Measurements from ENCODE around the gene PEF1.
"Not testable (repeated sequence)": the region's sequence is repeated elsewhere in the genome, so short reads cannot be mapped to it uniquely, and the experiment has no call there.

The PEF1 gene

DNA sequence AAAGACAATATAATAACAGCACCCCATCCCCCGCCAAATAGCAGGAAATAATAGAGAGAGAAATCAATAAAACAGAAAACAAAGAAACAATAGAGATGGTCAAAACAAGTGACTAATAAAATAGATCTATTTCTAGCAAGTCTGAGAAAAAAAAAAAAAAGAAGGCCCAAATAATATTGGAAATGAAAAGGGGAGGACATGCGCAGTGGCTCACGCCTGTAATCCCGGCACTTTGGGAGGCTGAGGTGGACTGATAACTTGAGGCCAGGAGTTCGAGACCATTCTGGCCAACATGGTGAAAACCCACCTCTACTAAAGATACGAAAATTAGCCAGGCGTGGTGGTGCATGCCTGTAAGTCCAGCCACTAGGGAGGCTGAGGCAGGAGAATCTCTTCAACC, 45.7 kb downstream of the PEF1 start:
- in situ Hi-C loops (cut with HindIII; ENCODE audit: low pct_unique_long_range_greater_than_20kb, low sequenced_read_pairs) = no loop called here
- DNase-seq (ENCODE audit: low read depth in 1 of 2, low spot score in 1 of 2) = no peak
- no peak for TF ChIP-seq JUND (IDR thresholded peaks at IDR 0.05; ENCODE audit: low read depth)

DNA sequence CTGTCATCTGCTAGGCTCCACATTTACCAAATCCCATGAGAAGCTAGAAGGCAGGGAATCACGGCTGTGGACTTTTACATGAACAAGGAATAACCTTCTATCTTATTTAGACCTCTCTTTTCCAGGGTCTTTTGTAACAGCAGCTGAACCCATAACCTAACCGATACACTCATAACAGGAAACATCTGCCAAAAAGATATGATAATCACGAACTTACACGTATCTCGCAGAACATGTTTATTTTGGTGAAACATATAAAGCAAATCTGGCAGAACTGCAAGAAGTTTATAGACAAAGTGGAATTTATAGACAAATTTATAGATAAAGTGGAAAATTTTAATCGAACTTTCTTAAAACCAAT, 48.0 kb downstream of the PEF1 start:
- no peak for TF ChIP-seq JUND (IDR thresholded peaks at IDR 0.05; ENCODE audit: low read depth)
- no peak for DNase-seq (ENCODE audit: low read depth in 1 of 2, low spot score in 1 of 2)
- in situ Hi-C loops (cut with HindIII; ENCODE audit: low pct_unique_long_range_greater_than_20kb, low sequenced_read_pairs) = no loop called here

DNA sequence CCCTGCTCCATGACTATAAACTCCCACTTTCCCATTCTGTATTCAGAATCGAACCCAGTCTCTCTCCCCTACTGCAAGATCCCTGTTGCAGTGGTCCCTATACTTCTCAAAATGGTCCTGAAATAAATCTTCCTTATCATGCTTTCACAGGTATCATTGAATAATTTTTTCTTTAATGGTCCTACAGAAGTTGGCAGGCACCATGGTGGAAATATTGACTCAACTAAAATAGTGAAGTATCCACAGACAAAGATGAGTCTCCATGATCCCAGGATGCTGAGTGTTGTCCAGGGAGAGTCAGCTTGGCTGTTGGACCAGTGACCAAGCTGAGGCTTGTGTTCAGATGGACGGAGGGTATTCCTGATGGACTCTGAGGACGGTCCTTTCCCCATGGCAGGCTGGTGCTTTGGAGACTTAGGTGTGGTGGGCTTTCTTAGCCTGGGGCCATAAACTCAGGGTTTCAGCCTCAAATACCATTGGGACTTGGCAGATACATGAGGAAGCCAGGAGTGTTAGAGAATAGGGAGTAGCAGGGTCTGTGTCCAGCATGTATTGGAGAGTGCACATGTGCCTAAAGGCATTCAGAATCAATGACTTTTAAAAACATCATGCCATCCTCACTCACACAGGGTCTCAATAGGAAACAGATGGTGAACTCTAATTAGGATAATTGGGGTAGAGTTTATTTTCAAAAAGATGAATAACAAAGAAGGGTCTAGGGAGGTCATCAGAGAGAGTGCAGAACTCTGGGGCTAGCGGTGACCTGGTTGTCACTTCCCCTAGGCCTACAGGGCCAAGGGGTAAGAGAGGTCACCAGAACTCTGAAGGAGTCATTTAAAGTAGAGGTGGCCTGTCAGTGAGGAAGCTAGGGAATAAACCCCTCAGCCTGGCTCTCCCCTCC, 48.6 kb downstream of the PEF1 start:
- DNase-seq (ENCODE audit: low read depth in 1 of 2, low spot score in 1 of 2) = no peak
- TF ChIP-seq JUND (IDR thresholded peaks at IDR 0.05; ENCODE audit: low read depth) = no peak
- in situ Hi-C loops (cut with HindIII; ENCODE audit: low pct_unique_long_range_greater_than_20kb, low sequenced_read_pairs) = no loop called here

DNA sequence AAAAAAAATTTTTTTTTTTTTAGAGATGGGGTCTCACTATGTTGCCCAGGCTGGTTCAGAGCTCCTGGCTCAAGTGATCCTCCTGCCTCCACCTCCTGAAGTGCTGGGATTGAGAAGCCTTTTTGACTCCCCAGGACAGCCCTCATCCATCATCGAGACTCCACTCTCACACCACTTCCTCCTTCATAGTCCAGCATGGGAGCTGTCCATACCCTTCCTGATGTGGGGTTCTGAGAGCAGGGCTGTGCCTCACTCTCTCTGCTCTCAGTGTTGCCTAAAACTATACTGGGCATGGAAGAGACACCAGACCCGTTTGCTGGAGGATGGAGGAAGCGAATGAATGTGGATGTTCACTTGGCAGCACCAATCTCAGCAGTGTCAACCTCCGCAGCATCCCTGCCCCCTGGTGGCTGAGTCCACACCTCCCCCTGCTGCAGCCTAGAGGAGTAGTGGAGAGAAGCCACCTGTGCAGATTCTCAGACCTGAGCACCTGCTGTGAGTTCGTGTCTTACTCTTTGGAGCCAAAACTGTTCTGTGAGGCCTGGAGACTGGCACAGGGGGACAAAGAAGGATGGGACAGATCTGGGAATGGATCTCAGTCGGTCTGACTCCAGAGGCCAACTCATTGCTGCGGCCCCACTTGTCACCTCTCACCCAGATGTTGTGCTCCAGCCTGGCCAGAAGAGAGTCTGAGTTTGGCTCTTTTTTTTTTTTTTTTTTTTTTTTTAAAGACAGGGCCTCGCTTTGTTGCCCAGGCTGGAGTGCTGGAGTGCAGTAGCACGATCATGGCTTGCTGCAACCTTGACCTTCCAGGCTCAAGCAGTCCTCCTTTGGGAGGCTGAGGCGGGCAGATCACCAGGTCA, 50.7 kb downstream of the PEF1 start:
- in situ Hi-C loops (cut with HindIII; ENCODE audit: low pct_unique_long_range_greater_than_20kb, low sequenced_read_pairs) = no loop called here
- TF ChIP-seq JUND (IDR thresholded peaks at IDR 0.05; ENCODE audit: low read depth) = no peak
- DNase-seq (ENCODE audit: low read depth in 1 of 2, low spot score in 1 of 2) = peak; percentile 70 to 80

DNA sequence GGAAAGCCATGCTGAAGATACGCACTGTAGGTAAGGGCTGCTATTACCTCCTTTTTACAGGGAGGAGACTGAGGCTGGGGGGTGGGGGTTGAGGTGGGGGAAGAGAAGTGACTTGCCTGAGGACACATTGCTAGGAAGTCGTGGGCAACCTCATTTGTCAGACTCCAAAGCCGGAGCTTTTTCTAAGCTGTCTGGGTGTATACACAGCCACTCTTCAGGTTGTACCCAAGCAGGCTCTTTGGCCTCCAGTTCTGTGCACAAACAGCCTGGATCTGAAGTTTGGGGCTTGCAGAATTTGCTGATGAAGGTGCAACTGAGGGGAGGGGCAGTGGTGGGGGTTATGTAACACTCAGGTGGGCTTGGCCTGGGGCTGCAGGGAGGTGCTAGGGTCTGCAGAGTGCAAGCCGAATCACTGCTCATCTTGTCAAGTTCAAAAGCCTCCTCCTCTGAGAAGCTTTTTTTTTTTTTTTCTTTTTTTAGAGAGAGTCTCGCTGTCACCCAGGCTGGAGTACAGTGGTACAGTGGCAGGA, 51.5 kb downstream of the PEF1 start:
- no peak for TF ChIP-seq JUND (IDR thresholded peaks at IDR 0.05; ENCODE audit: low read depth)
- DNase-seq (ENCODE audit: low read depth in 1 of 2, low spot score in 1 of 2) = no peak
- in situ Hi-C loops (cut with HindIII; ENCODE audit: low pct_unique_long_range_greater_than_20kb, low sequenced_read_pairs) = no loop called here

DNA sequence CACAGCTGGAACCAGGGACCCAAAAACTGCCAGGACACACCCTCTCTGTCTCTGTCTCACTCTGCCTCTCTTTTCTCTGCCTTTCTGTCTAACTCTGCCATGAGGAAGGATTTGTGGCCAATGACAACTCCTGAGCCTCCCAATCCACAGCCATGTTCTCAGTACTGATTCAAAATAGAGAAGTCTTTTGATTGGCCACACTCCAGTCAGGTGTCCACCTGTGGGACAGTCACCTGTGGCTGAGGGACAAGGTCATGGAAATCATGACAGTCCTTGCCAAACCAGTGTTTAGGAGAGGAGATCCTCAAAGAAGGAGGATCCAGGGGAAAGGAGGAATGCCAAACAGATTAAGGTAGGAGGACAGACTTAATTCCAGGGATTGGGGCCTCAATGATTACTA, 52.5 kb downstream of the PEF1 start:
- no peak for TF ChIP-seq JUND (IDR thresholded peaks at IDR 0.05; ENCODE audit: low read depth)
- in situ Hi-C loops (cut with HindIII; ENCODE audit: low pct_unique_long_range_greater_than_20kb, low sequenced_read_pairs) = no loop called here
- DNase-seq (ENCODE audit: low read depth in 1 of 2, low spot score in 1 of 2) = peak in 1 of 2 experiments; percentile 29

DNA sequence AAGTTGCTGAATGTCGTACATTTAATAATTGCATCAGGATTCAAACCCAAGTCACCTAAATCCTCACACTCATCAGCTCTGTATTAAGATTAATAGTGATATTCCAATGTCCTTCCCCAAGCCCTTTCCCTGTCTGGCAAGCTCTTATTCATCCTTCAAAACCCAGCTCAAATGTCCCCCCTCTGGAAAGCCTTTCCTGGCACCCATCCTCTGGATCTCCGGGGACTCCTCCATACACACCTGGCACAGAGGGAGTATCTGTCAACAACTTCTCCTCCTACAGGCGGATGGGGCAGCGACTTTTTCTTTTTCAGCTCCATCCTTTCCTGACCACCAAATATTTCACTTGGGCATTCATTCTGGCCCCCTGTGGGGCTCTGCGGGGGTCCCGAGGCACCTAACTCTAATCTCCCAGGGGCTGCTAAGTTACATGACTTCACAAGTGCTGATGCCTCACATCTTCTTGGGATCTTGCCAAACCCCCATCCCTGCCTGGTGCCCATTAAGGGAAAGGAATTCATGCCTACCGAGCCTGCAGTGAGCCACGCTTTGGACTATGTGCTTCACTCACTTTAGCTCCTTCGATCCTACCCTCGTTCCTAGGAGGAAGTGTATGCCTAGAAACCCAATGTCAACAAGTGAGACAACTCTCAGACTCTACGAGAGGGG, 53.1 kb downstream of the PEF1 start:
- TF ChIP-seq JUND (IDR thresholded peaks at IDR 0.05; ENCODE audit: low read depth) = no peak
- in situ Hi-C loops (cut with HindIII; ENCODE audit: low pct_unique_long_range_greater_than_20kb, low sequenced_read_pairs) = no loop called here
- DNase-seq (ENCODE audit: low read depth in 1 of 2, low spot score in 1 of 2) = no peak

DNA sequence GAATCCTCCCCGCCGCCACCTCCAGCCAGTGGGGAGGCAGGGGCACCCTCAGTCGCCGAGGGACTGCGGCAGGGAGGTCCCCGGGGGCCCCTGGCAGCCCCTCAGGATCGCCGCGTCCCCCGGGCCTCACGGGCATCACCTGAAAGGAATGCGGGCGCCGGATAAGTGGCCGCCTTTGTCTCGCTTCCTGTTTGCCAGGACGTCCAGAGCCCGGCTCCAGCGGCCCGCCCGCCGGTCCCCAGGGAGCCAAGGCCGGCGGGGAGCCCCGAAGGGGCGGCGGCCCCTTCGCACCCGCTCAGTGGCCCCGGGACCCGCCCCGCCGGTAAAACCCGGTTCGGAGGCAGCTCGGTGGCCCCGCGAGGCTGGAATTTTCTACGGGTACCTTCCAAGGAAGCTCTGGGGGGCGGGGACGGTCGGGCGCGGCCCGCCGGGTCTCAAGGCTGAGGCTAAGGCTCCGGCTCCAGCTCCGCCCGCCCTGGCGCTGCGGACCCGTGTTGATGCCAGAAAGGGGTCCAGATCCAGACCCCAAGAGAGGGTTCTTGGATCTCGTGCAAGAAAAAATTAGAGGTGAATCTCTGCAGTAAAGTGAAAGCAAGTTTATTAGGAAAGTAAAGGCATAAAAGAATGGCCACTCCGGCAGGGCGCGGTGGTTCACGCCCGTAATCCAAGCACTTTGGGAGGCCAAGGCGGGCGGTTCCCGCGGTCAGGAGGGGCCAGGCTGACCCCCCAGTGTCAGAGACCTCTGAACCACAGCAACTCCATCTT, 55.7 kb downstream of the PEF1 start:
- in situ Hi-C loops (cut with HindIII; ENCODE audit: low pct_unique_long_range_greater_than_20kb, low sequenced_read_pairs) = no loop called here
- DNase-seq (ENCODE audit: low read depth in 1 of 2, low spot score in 1 of 2) = no peak
- no peak for TF ChIP-seq JUND (IDR thresholded peaks at IDR 0.05; ENCODE audit: low read depth)

DNA sequence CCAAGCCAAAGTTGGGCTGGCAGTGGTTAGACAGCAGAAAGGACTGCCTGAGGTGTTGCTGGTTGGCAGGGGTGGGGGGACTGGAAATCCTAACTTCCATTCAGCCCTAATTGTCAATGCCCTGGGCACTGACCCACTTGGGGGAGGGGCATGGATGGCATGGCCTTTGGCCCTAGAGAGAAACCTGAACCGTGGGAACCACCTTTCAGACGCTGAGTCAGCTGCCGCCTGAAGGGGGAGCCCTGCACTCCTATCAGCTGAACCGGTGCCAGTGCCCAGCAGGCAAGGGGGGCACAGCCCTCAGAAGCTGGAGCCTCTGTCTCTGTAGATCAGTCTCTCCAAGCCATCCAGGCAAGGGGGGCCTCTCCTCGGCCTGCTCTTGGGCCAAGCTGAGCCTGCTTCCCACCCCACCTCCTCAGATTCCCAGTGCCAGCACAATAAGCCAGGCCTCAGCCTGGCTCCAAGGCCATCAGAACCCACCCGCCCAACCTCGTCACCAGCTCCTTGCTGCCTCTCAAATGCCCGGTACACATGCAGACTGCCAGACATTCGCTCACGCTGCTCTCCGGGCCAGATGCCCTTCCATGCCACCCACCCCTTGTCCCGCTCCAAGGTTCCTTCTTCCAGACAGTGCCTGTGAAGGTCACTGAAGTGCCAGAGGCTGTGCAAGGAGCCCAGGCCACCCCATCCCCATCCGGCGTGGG, 56.8 kb downstream of the PEF1 start:
- no peak for TF ChIP-seq JUND (IDR thresholded peaks at IDR 0.05; ENCODE audit: low read depth)
- in situ Hi-C loops (cut with HindIII; ENCODE audit: low pct_unique_long_range_greater_than_20kb, low sequenced_read_pairs) = no loop called here
- peak; percentile 50 to 63 for DNase-seq (ENCODE audit: low read depth in 1 of 2, low spot score in 1 of 2)

DNA sequence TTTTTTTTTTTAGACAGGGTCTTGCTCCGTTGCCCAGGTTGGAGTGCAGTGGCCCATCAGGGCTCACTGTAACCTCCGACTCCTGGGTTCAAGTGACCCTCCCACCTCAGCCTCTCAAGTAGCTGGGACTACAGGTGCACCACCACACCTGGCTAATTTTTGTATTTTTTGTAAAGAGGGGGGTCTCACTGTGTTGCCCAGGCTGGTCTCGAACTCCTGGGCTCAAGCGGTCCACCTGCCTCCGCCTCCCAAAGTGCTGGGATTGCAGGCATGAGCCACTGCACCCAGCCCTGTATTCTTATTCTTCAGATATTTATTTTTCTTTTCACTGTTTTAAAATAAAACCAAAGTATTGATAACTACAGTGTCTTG, 57.4 kb downstream of the PEF1 start:
- in situ Hi-C loops (cut with HindIII; ENCODE audit: low pct_unique_long_range_greater_than_20kb, low sequenced_read_pairs); DNase-seq (ENCODE audit: low read depth in 1 of 2, low spot score in 1 of 2): not testable (repeated sequence)
